HUES6 (cell line): ENCODE measurements around the gene TLE6.
"Not testable (repeated sequence)": the region's sequence is repeated elsewhere in the genome, so short reads cannot be mapped to it uniquely, and the experiment has no call there.

Experiments used
- H3K27ac ChIP-seq: 2 replicates; pipeline ENCODE4 v1.7.0; 2013; ENCODE audit warnings: low read depth, mild to moderate bottlenecking, low read length, inconsistent platforms
- H3K27me3 ChIP-seq: 2 replicates; pipeline ENCODE4 v1.6.1; 2013; ENCODE audit warnings: low read length; ENCODE audit not compliant: control insufficient read depth, insufficient read depth
- H3K36me3 ChIP-seq: 2 replicates; pipeline ENCODE4 v1.6.1; 2013; ENCODE audit warnings: low read length; ENCODE audit not compliant: control insufficient read depth, insufficient read depth
- H3K4me1 ChIP-seq: 2 replicates; pipeline ENCODE4 v1.6.1; 2013; ENCODE audit warnings: low read length; ENCODE audit not compliant: control insufficient read depth, insufficient read depth
- H3K4me3 ChIP-seq: 2 replicates; pipeline ENCODE4 v1.5.1; 2013; ENCODE audit warnings: low read depth, low read length
- H3K9ac ChIP-seq: one replicate; pipeline ENCODE4 v1.6.1; 2013; ENCODE audit warnings: mild to moderate bottlenecking, low read length
- H3K9me3 ChIP-seq: 2 replicates; pipeline ENCODE4 v1.6.1; 2013; ENCODE audit warnings: low read depth, low read length; ENCODE audit not compliant: control insufficient read depth, insufficient read depth

TLE6 gene

GRCh38 chr19:3028305-3029064 lies 51.1 kb downstream of the TLE6 start:
- Histone ChIP-seq H3K4me1 (peaks cover 16% of the 10 kb centered on the region), H3K27me3 (peaks cover 95% of the 10 kb centered on the region), H3K9ac (no peak overlapping the region)

GRCh38 chr19:3029065-3029923 lies 51.9 kb downstream of the TLE6 start, which contains the start of gene TLE2:
TLE2 (minus strand) TSS chr19:3029280; CDS start chr19:3028904, 376 bp downstream.
- Histone ChIP-seq H3K4me3 (peak within 1 kb of the TSS; percentile 57), H3K4me1 (peaks cover 20% of the 10 kb centered on the region), H3K9me3 (no peaks in the 10 kb centered on the region), H3K9ac (no peak within 1 kb of the TSS), H3K36me3 (no peaks in the 10 kb centered on the region), H3K27me3 (peaks cover 95% of the 10 kb centered on the region), H3K27ac (no peak within 1 kb of the TSS)

More at GRCh38 chr19:3028305-3029064, 51.1 kb downstream of the TLE6 start:
- no peaks in the 10 kb centered on the region for H3K9me3 ChIP-seq
- H3K27ac ChIP-seq: no peak overlapping the region
- peak overlapping the region; percentile 57 for H3K4me3 ChIP-seq
- H3K36me3 ChIP-seq: no peaks in the 10 kb centered on the region

GRCh38 chr19:3031607-3031867 lies 54.2 kb downstream of the TLE6 start:
- no peak overlapping the region for H3K9ac ChIP-seq
- H3K4me1 ChIP-seq: peaks cover 19% of the 10 kb centered on the region
- H3K27ac ChIP-seq: no peak overlapping the region
- H3K36me3 ChIP-seq: no peaks in the 10 kb centered on the region
- H3K4me3 ChIP-seq: no peak overlapping the region
- H3K9me3 ChIP-seq: no peaks in the 10 kb centered on the region
- H3K27me3 ChIP-seq: peaks cover 83% of the 10 kb centered on the region

GRCh38 chr19:3033595-3034405 lies 56.4 kb downstream of the TLE6 start:
- H3K27ac ChIP-seq: no peak overlapping the region
- no peaks in the 10 kb centered on the region for H3K36me3 ChIP-seq
- no peaks in the 10 kb centered on the region for H3K9me3 ChIP-seq
- H3K27me3 ChIP-seq: peaks cover 75% of the 10 kb centered on the region
- peaks cover 15% of the 10 kb centered on the region for H3K4me1 ChIP-seq
- no peak overlapping the region for H3K4me3 ChIP-seq
- no peak overlapping the region for H3K9ac ChIP-seq

- Histone ChIP-seq H3K9ac (peak overlapping the region; percentile 31), H3K4me1 (peaks cover 15% of the 10 kb centered on the region), H3K9me3 (no peaks in the 10 kb centered on the region), H3K4me3 (peak overlapping the region; percentile 60), H3K27ac (no peak overlapping the region), H3K36me3 (no peaks in the 10 kb centered on the region), H3K27me3 (peaks cover 76% of the 10 kb centered on the region)
These were observed 57.0 kb downstream of the TLE6 start for GRCh38 chr19:3034406-3034655.

- Histone ChIP-seq H3K27me3 (peaks cover 76% of the 10 kb centered on the region), H3K9me3 (no peaks in the 10 kb centered on the region), H3K27ac (no peak overlapping the region)
These were observed 57.5 kb downstream of the TLE6 start for GRCh38 chr19:3034656-3035541.

GRCh38 chr19:3035542-3036118 lies 58.3 kb downstream of the TLE6 start:
- H3K4me1 ChIP-seq: peaks cover 15% of the 10 kb centered on the region
- no peaks in the 10 kb centered on the region for H3K9me3 ChIP-seq
- H3K27ac ChIP-seq: no peak overlapping the region
- H3K9ac ChIP-seq: no peak overlapping the region
- peak overlapping the region; percentile 64 for H3K4me3 ChIP-seq
- H3K27me3 ChIP-seq: peaks cover 76% of the 10 kb centered on the region
- H3K36me3 ChIP-seq: no peaks in the 10 kb centered on the region

More at GRCh38 chr19:3034656-3035541, 57.5 kb downstream of the TLE6 start:
- peak overlapping the region; percentile 60 for H3K4me3 ChIP-seq
- no peaks in the 10 kb centered on the region for H3K36me3 ChIP-seq
- peak overlapping the region; percentile 31 for H3K9ac ChIP-seq
- peaks cover 15% of the 10 kb centered on the region for H3K4me1 ChIP-seq

GRCh38 chr19:3036119-3036976 lies 59.0 kb downstream of the TLE6 start:
- no peaks in the 10 kb centered on the region for H3K36me3 ChIP-seq
- peak overlapping the region; percentile 41 for H3K9ac ChIP-seq
- H3K4me3 ChIP-seq: peak overlapping the region; percentile 66
- H3K4me1 ChIP-seq: peaks cover 15% of the 10 kb centered on the region
- H3K27me3 ChIP-seq: peaks cover 72% of the 10 kb centered on the region
- H3K27ac ChIP-seq: no peak overlapping the region
- H3K9me3 ChIP-seq: no peaks in the 10 kb centered on the region

GRCh38 chr19:3036977-3037544 lies 59.7 kb downstream of the TLE6 start:
- not testable (repeated sequence) for H3K9ac ChIP-seq, H3K36me3 ChIP-seq, H3K9me3 ChIP-seq, H3K27ac ChIP-seq
- Histone ChIP-seq H3K4me1 (peaks cover 15% of the 10 kb centered on the region), H3K27me3 (peaks cover 71% of the 10 kb centered on the region), H3K4me3 (peak overlapping the region; percentile 66)
